SK-N-SH treated with all-trans-retinoic acid at 6 μM for 48 hours (cell line): ENCODE measurements around the gene TTC28.
A peak's percentile ranks its signal among the peaks of the same experiment; 100 is the strongest.
"Not testable (repeated sequence)": the region's sequence is repeated elsewhere in the genome, so short reads cannot be mapped to it uniquely, and the experiment has no call there.

ENCODE experiments used
- ATAC-seq: fragments of 200-7000 bp; cut with Tn5 transposase; 3 replicates; pipeline ENCODE4 v1.9.1; 2020; ENCODE audit warnings: mild to moderate bottlenecking, moderate library complexity
- ARNTL ChIP-seq: fragments of 450-650 bp; formaldehyde crosslinking; IDR thresholded peaks from 2 replicates; pipeline ENCODE4 v1.5.0; 2020; ENCODE audit warnings: low read depth, mild to moderate bottlenecking, moderate library complexity, borderline replicate concordance
- CSRNP3 ChIP-seq: fragments of 250-450 bp; sonication (Bioruptor Pico); IDR thresholded peaks from 2 replicates; pipeline ENCODE4 v1.5.1; 2021; ENCODE audit warnings: mild to moderate bottlenecking, moderate library complexity
- ESRRG ChIP-seq: fragments of 250-450 bp; sonication (Bioruptor Pico); IDR thresholded peaks from 2 replicates; pipeline ENCODE4 v1.6.1; 2021; ENCODE audit warnings: mild to moderate bottlenecking
- ISL1 ChIP-seq: fragments of 250-450 bp; sonication (Bioruptor Pico); IDR thresholded peaks from 2 replicates; pipeline ENCODE4 v2.1.2; 2022; ENCODE audit warnings: mild to moderate bottlenecking, moderate library complexity
- OSR1 ChIP-seq: fragments of 250-450 bp; sonication (Bioruptor Pico); IDR thresholded peaks from 2 replicates; pipeline ENCODE4 v1.8.0; 2022; ENCODE audit warnings: moderate library complexity, mild to moderate bottlenecking, inconsistent platforms
- PATZ1 ChIP-seq: fragments of 250-450 bp; sonication (Bioruptor Pico); IDR thresholded peaks from 2 replicates; pipeline ENCODE4 v1.8.0; 2020; ENCODE audit warnings: mild to moderate bottlenecking, moderate library complexity, borderline replicate concordance
- POU6F1 ChIP-seq: fragments of 250-450 bp; sonication (Bioruptor Pico); IDR thresholded peaks from 2 replicates; pipeline ENCODE4 v1.8.0; 2021; ENCODE audit warnings: low read depth, mild to moderate bottlenecking, moderate library complexity, borderline replicate concordance
- RARB ChIP-seq: fragments of 250-450 bp; sonication (Bioruptor Pico); IDR thresholded peaks from 2 replicates; pipeline ENCODE4 v1.8.0; 2021; ENCODE audit warnings: mild to moderate bottlenecking, moderate library complexity
- TCF4 ChIP-seq: fragments of 250-450 bp; sonication (Bioruptor Pico); IDR thresholded peaks from 2 replicates; pipeline ENCODE4 v1.8.0; 2021; ENCODE audit warnings: mild to moderate bottlenecking, moderate library complexity, borderline replicate concordance
- TOX ChIP-seq: fragments of 250-450 bp; sonication (Bioruptor Pico); IDR thresholded peaks from 2 replicates; pipeline ENCODE4 v1.8.0; 2021; ENCODE audit warnings: mild to moderate bottlenecking, moderate library complexity, borderline replicate concordance
- TSHZ2 ChIP-seq: fragments of 250-450 bp; sonication (Bioruptor Pico); IDR thresholded peaks from 2 replicates; pipeline ENCODE4 v1.5.0; 2020; ENCODE audit warnings: mild to moderate bottlenecking, moderate library complexity
- ZFP3 ChIP-seq: fragments of 250-450 bp; sonication (Bioruptor Pico); IDR thresholded peaks from 2 replicates; pipeline ENCODE4 v1.5.0; 2020; ENCODE audit warnings: mild to moderate bottlenecking, moderate library complexity
- ZFP30 ChIP-seq: fragments of 450-650 bp; formaldehyde crosslinking; IDR thresholded peaks from 2 replicates; pipeline ENCODE4 v1.5.0; 2022; ENCODE audit warnings: mild to moderate bottlenecking, moderate library complexity
- ZNF70 ChIP-seq: fragments of 450-650 bp; formaldehyde crosslinking; IDR thresholded peaks from 2 replicates; pipeline ENCODE4 v1.5.0; 2020; ENCODE audit warnings: mild to moderate bottlenecking, moderate library complexity
- ZNF8 ChIP-seq: fragments of 450-650 bp; formaldehyde crosslinking; IDR thresholded peaks from 2 replicates; pipeline ENCODE4 v1.5.0; 2020; ENCODE audit warnings: mild to moderate bottlenecking, moderate library complexity

Gene TTC28

GRCh38 chr22:28222052-28222451 is 457.6 kb downstream of the TTC28 start (continued):
- TF ChIP-seq PATZ1 (CRISPR knock-in tag): no peak

GRCh38 chr22:28220626-28221363 is 458.8 kb downstream of the TTC28 start:
- no peak for ATAC-seq
- TF ChIP-seq ZFP3 (CRISPR knock-in tag) (no peak), ZNF8 (CRISPR knock-in tag) (peak; percentile 27; the same call in 1 of the 2 replicates)

GRCh38 chr22:28217277-28217676 is 462.4 kb downstream of the TTC28 start:
- TF ChIP-seq ISL1 (CRISPR knock-in tag) (peak; percentile 67), TCF4 (CRISPR knock-in tag) (peak; percentile 63), TSHZ2 (CRISPR knock-in tag) (peak; percentile 53), ZNF8 (CRISPR knock-in tag) (no peak)
- no peak for ATAC-seq

GRCh38 chr22:28214750-28215149 is 464.9 kb downstream of the TTC28 start:
- ATAC-seq: not testable (repeated sequence)

GRCh38 chr22:28209457-28209856 is 470.2 kb downstream of the TTC28 start:
- ATAC-seq: not testable (repeated sequence)

GRCh38 chr22:28208787-28209186 is 470.9 kb downstream of the TTC28 start:
- ATAC-seq: peak; percentile 88
- TF ChIP-seq TOX (0 out of 2 replicates have a peak, but pooled peaks have one; percentile 22), POU6F1 (no peak)
- TF ChIP-seq, all 23 proteins: peak for 1

GRCh38 chr22:28208036-28208435 is 471.6 kb downstream of the TTC28 start:
- TF ChIP-seq TOX (no peak), ZFP3 (CRISPR knock-in tag) (no peak), ISL1 (CRISPR knock-in tag) (no peak), TSHZ2 (CRISPR knock-in tag) (no peak), ZNF70 (CRISPR knock-in tag) (no peak), ARNTL (no peak), RARB (CRISPR knock-in tag) (no peak), TCF4 (CRISPR knock-in tag) (no peak), ESRRG (CRISPR knock-in tag) (no peak), OSR1 (CRISPR knock-in tag) (no peak), CSRNP3 (CRISPR knock-in tag) (no peak), POU6F1 (no peak), ZNF8 (CRISPR knock-in tag) (no peak), ZFP30 (CRISPR knock-in tag) (no peak)
- TF ChIP-seq, all 23 proteins: peak for 0
- no peak for ATAC-seq
